AG09309 (cell line): Measurements from ENCODE around the gene EML3.

Source experiments
- DNase-seq: peaks from one replicate; pipeline ENCODE4 v3.0.0-alpha.2; 2010; ENCODE audit warnings: low read depth
- H3K4me3 ChIP-seq: 2 replicates; pipeline ENCODE4 v1.5.1; 2011; ENCODE audit warnings: mild to moderate bottlenecking, low read depth, low read length, moderate library complexity; ENCODE audit not compliant: control insufficient read depth
- CTCF ChIP-seq: IDR thresholded peaks from 2 replicates; pipeline ENCODE4 v1.5.1; 2011; ENCODE audit warnings: mild to moderate bottlenecking, low read depth, low read length, inconsistent platforms; ENCODE audit not compliant: insufficient read depth, control insufficient read depth; ENCODE audit errors: missing control alignments

Gene EML3

GRCh38 chr11:62552485-62553079 lies 60.0 kb downstream of the EML3 start:
- TF ChIP-seq CTCF = no peak
- H3K4me3 ChIP-seq = peak overlapping the region; percentile 43
- no peak for DNase-seq
